Activated naive CD4-positive, alpha-beta T cell treated with anti-CD3 and anti-CD28 coated beads, Interleukin-2, amount 50 U/mL, for 72 hours (primary cell): ENCODE data around the gene RSF1. TPM values are rescaled to one million over a fixed set of nuclear protein-coding genes. Genes with fewer than 3 reads are reported as not detected.

Source experiments
- ATAC-seq, 2 donors: fragments of 150-1000 bp; cut with Tn5 transposase; 2 replicates each; pipeline ENCODE4 v1.10.0; 2021; ENCODE audit warnings: mild to moderate bottlenecking in 2 of 2, moderate library complexity in 2 of 2
- DNase-seq, 2 donors: peaks; one replicate each; pipeline ENCODE4 v3.0.0; 2021 to 2022; ENCODE audit warnings: low spot score in 2 of 2
- H3K27ac Mint-ChIP-seq, 2 donors: one replicate each; pipeline ENCODE4 v1.8.0; 2022; ENCODE audit warnings: mild to moderate bottlenecking in 2 of 2, mixed read lengths in 2 of 2
- H3K36me3 Mint-ChIP-seq, 2 donors: one replicate each; pipeline ENCODE4 v1.8.0; 2022; ENCODE audit warnings: mixed read lengths in 2 of 2
- H3K9me3 Mint-ChIP-seq, 2 donors: one replicate each; pipeline ENCODE4 v1.8.0; 2022; ENCODE audit warnings: mixed read lengths in 2 of 2
- total RNA-seq, 2 donors: library from RNA; stranded (reverse); gene quantifications; one replicate each; pipeline ENCODE4 v1.2.3, GENCODE V29; 2022

Gene RSF1
- total RNA-seq, 2 donors from 2014 or later = 51.2 to 65.3 TPM

DNA sequence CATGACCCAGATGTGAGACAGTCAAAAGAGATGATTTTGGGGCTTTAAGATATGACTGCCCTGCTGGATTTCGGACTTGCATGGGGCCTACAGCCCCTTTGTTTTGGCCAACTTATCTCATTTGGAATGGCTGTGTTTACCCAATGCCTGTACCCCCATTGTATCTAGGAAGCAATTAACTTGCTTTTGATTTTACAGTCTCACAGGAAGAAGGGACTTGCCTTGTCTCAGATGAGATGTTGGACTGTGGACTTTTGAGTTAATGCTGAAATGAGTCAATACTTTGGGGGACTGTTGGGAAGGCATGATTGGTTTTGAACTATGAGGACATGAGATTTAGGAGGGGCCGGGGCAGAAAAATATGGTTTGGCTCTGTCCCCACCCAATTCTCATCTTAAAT lies 88.4 kb downstream of the RSF1 start:
- ATAC-seq (no peak), DNase-seq (no peak)
- H3K36me3 Mint-ChIP-seq = peaks cover 38 to 49% of the 10 kb centered on the region in 2 donors
- no peak overlapping the region for H3K27ac Mint-ChIP-seq
- H3K9me3 Mint-ChIP-seq = peaks cover 11 to 20% of the 10 kb centered on the region in 2 donors

DNA sequence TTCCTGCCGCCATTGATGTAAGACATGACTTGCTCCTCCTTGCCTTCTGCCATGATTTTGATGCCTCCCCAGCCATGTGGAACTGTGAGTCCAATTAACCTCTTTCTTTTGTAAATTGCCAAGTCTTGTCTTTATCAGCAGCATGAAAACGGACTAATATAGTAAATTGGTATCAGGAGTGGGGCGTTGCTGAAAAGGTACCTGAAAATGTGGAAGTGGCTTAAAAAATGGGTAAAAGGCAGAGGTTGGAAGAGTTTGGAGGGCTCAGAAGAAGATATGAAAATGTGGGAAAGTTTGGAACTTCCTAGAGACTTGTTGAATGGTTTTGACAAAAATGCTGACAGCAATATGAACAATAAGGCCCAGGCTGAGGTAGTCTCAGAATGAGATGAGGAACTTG lies 89.7 kb downstream of the RSF1 start:
- no peak for ATAC-seq
- no peak overlapping the region for H3K27ac Mint-ChIP-seq

DNA sequence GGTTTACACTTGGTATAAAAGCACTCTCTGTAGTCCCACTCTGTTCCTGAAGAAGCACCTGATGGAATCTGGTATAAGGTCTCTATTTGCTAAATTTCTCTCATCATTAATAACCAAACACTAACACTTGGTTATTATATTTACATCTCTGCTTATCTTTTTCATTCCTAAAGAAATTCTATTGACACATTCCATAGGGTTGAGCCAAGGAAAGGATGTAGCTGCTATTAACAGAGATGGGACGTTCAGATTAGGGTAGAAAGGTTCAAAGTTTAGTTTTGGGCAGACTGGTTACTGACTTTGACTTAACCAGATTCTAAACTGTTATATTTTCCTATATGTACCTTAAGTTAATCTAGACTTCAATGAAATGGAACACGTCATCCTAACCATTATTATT lies 91.5 kb downstream of the RSF1 start:
- ATAC-seq = no peak

More for the DNA sequence above, 89.7 kb downstream of the RSF1 start:
- Mint-ChIP-seq H3K36me3 (peaks cover 30 to 40% of the 10 kb centered on the region in 2 donors), H3K9me3 (peaks cover 11 to 20% of the 10 kb centered on the region in 2 donors)
- DNase-seq = no peak

DNA sequence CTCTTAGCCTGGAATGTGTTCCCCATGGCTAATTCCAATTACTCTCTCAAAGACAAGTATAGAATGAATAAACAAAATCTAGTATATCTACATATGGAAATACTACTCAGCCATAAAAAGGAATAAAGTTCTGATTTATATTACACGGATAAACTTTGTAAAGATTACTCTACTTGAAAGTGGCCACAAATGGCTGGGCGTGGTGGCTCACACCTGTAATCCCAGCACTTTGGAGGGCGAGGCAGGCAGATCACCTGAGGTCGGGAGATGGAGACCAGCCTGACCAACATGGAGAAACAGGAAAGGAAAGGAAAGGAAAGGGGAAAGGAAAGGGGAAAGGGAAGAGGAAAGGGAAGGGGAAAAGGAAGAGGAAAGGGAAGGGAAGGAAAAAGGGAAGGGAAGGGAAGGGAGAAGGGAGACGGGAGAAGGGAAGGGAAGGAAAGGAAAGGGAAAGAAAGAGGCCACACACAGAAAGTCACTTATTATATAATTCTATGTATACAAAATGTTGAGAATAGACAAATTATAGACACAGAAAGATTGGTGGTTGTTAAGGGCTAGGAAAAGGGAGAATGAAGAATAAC lies 92.2 kb downstream of the RSF1 start:
- Mint-ChIP-seq H3K36me3 (peaks cover 25 to 39% of the 10 kb centered on the region in 2 donors), H3K27ac (no peak overlapping the region), H3K9me3 (peaks cover 11 to 16% of the 10 kb centered on the region in 2 donors)
- ATAC-seq (no peak), DNase-seq (no peak)

More for the DNA sequence above, 91.5 kb downstream of the RSF1 start:
- Mint-ChIP-seq H3K9me3 (peaks cover 11 to 16% of the 10 kb centered on the region in 2 donors), H3K27ac (no peak overlapping the region), H3K36me3 (peaks cover 25 to 39% of the 10 kb centered on the region in 2 donors)
- DNase-seq = no peak

DNA sequence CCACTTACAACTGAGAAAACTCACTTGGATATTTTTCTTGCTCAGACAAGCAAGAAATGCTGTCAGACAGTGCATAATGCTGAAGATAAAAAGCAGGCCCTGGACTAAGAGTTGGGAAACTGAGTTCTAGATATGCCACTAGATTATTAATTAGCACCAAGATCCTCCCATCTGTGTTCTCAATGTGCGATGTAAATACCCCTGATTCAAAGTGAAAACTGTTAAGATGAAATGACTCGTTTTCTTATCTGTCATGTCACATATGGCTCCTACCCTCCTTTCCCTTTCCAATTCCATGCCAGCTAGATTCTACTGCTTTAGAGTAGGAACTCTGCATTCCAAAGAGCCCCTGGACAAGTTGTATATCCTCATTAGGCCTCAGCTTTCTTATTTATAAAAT lies 94.0 kb downstream of the RSF1 start:
- peaks cover 15 to 25% of the 10 kb centered on the region in 2 donors for H3K36me3 Mint-ChIP-seq
- ATAC-seq = no peak
- DNase-seq = no peak
- H3K27ac Mint-ChIP-seq = no peak overlapping the region
- H3K9me3 Mint-ChIP-seq = peaks cover 6 to 11% of the 10 kb centered on the region in 2 donors

DNA sequence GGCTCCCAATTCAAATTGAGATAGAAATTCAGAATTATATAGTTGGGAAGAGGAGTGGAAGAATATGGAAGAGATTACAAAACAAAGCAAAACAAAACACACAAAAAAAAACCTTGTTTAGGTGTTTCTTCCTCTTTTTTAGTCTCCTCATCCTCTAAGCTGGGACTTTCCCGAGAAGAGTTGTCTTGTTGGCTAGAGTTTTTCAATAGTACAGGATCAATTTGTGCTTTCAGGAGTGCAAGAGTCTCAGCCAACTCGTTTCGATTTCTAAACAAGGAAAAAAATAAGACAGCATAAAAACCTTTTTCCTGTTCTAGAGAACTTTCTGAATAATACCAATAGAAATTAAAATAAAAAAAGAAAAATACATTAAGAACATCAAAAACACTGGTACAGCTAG lies 95.1 kb downstream of the RSF1 start:
- no peak for ATAC-seq
- Mint-ChIP-seq H3K36me3 (peaks cover 4 to 15% of the 10 kb centered on the region in 2 donors), H3K27ac (no peak overlapping the region), H3K9me3 (peaks cover 0 to 3% of the 10 kb centered on the region in 2 donors)
- DNase-seq = no peak

DNA sequence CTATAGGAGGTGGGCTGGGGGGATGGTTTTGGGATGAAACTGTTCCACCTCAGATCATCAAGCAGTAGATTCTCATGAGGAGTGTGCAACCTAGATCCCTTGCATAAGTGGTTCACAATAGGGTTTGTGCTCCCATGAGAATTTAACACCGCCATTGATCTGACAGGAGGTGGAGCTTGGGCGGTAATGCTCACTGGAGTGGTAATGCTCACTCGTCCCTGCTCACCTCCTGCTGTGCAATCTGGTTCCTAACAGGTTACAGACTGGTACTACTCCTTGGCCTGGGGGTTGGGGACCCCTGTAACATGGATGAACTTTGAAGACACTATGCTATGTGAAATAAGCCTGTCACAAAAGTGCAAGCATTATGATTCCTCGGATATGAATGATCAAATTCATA lies 95.9 kb downstream of the RSF1 start:
- Mint-ChIP-seq H3K36me3 (peaks cover 4 to 12% of the 10 kb centered on the region in 2 donors), H3K9me3 (no peaks in the 10 kb centered on the region), H3K27ac (peak overlapping the region in 1 of 2 donors; percentile 27)
- DNase-seq = no peak
- ATAC-seq = no peak

DNA sequence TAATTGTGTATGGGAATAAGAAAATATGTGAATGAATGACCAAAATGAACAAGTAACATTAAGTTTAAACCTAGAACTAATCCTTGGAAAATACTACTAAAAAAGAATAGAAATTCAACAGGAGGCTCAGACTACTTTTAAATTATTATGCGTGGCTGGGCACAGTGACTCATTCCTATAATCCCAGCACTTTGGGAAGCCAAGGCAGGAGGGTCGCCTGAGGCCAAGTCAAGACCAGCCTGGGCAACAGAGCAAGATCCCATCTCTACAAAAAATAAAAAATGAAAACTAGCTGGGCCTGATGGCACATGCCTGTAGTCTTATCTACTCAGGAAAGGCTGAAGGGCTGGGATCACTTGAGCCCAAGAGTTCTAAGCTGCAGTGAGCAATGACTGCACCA lies 97.5 kb downstream of the RSF1 start:
- DNase-seq (no peak), ATAC-seq (no peak)
- no peaks in the 10 kb centered on the region for H3K9me3 Mint-ChIP-seq
- no peak overlapping the region for H3K27ac Mint-ChIP-seq
- peaks cover 12 to 23% of the 10 kb centered on the region in 2 donors for H3K36me3 Mint-ChIP-seq

DNA sequence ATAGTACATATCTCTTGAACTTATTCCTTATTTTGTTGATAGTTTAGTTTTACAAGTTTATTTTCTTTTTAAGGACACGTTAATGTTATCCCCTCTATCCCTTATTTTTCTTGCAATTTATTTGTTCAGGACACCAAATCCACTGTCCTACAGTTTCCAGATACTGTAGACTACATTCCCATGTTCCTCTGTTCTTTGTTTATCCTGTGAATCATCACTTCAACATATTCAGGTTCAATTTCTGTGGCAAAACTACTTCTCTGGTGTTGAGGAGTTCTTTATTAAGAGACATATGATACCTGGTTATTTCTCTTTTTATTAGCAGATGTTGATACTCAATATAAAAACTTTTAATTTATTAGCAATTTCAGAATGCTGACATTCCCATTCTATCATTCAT lies 110.2 kb downstream of the RSF1 start:
- H3K27ac Mint-ChIP-seq = no peak overlapping the region
- H3K36me3 Mint-ChIP-seq = peaks cover 7 to 23% of the 10 kb centered on the region in 2 donors
- DNase-seq (no peak), ATAC-seq (no peak)
- H3K9me3 Mint-ChIP-seq = no peaks in the 10 kb centered on the region

DNA sequence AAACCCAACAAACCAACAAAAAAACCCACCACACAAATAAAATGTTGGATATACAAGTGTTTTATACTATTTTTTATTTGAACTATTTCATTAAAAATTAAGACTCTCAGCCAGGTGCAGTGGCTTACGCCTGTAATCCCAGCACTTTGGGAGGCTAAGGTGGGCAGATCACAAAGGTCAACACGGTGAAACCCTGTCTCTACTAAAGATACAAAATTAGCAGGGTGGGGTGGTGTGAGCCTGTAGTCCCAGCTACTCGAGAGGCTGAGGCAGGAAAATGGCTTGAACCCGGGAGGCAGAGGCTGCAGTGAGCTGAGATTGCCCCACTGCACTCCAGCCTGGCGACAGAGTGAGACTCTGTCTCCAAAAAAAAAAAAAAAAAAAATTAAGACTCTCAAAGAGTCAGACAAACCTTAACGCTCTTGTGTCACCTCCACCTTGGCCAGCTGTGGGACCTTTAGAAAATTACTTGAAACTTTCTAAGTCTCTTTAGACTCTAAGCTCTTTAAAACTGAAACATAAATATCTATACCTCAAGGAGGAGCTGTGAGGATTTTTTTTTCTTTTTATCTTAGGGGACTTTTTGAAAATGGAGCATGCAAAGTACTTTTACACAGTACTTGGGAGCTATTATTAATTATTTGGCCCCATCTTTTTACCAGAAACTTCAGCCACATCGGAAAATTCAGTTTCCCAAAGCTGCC lies 114.5 kb downstream of the RSF1 start:
- H3K9me3 Mint-ChIP-seq = no peaks in the 10 kb centered on the region
- peak overlapping the region; percentile 56 to 65 for H3K27ac Mint-ChIP-seq
- ATAC-seq = peak in 1 of 2 donors; percentile 40
- H3K36me3 Mint-ChIP-seq = peaks cover 8 to 18% of the 10 kb centered on the region in 2 donors
- DNase-seq = no peak

DNA sequence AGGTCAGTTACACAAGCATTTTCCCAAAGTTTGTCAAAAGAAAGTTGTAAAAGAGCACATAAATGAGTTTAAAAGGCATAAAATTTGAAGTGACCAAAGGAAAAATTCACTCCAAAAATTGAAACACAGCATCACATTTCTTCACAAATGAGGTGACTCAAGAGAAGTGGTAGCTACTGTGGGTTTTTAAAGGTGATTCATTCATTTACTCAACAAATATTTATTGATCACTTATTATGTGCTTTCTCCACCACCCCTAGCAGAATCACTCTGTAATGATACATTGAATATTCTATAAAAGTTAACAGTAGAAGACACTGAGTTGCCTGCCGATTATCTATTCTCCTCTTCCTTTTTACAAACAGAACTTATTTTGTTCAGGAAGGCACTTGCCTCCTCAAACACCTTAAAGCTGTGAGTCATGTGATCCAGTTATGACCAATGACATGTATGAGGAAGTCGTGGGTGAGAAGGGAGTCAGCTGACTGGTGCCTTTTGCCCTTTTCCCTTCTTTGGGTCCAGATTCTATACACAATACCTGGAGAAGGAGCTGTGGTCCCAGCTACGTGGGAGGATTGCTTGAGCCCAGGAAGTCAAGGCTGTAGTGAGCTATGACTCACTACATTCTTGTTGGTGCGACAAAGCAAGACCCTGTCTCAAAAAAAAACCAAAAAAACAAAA lies 115.2 kb downstream of the RSF1 start:
- Mint-ChIP-seq H3K36me3 (peaks cover 8 to 18% of the 10 kb centered on the region in 2 donors), H3K27ac (peak overlapping the region; percentile 56 to 65), H3K9me3 (no peaks in the 10 kb centered on the region)
- DNase-seq = peak in 1 of 2 donors; percentile 13
- ATAC-seq = peak; percentile 86 to 92

DNA sequence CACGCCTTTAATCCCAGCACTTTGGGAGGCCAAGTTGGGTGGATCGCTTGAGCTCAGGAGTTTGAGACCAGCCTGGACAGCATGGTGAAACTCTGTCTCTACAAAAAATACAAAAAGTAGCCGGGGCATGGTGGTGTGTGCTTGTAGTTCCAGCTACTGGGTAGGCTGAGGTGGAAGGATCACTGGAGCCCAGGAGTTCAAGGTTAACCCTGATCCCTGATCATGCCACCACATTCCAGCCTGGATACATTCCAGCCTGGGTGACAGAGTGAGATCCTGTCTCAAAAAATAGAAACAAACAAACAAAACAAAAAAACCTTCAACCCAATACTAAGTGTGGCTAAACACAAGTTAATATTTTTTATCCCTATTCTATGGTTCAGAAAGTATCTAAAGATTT lies 116.5 kb downstream of the RSF1 start:
- ATAC-seq = no peak
- Mint-ChIP-seq H3K36me3 (peaks cover 8 to 18% of the 10 kb centered on the region in 2 donors), H3K27ac (no peak overlapping the region)

DNA sequence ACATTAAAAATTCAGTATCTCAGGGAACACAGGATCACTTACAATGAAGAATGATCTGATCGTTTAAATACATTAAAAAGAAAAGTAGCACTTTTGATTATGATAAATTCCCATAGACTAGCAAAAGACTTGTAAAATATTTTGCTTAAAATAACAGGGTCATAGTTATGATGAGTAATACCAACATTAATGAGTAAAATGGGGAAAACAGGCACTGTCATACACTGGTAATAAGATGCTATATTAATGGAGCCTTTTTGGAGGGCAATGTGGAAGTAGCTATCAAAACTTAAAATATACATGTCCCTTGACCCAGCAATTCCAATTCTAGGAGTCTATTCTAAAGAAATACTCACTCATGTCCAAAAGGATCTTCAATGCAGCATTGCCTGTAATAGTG lies 121.1 kb downstream of the RSF1 start:
- Mint-ChIP-seq H3K36me3 (peaks cover 8 to 12% of the 10 kb centered on the region in 2 donors), H3K27ac (no peak overlapping the region), H3K9me3 (no peaks in the 10 kb centered on the region)
- ATAC-seq (no peak), DNase-seq (no peak)

More for the DNA sequence above, 116.5 kb downstream of the RSF1 start:
- H3K9me3 Mint-ChIP-seq = no peaks in the 10 kb centered on the region
- DNase-seq = no peak

DNA sequence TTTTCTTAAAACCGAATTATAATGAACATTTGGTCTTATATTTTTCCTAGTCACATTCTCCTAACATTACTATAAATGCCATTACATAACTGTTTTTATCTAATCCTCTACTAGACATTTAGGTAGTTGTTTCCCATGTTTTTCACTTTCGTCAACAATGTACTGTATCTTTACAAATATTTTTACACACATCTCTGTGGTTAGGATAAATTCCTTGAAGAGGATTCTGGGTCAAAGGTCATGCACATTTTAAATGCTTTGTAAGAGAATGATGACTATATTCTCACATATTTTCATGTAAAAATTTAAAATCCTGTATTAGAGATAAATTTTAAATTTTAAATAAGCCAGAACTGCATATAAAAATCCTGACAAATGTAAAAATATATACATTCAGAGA lies 121.6 kb downstream of the RSF1 start:
- no peak for ATAC-seq
- Mint-ChIP-seq H3K36me3 (peaks cover 8 to 12% of the 10 kb centered on the region in 2 donors), H3K9me3 (no peaks in the 10 kb centered on the region), H3K27ac (no peak overlapping the region)
- no peak for DNase-seq

DNA sequence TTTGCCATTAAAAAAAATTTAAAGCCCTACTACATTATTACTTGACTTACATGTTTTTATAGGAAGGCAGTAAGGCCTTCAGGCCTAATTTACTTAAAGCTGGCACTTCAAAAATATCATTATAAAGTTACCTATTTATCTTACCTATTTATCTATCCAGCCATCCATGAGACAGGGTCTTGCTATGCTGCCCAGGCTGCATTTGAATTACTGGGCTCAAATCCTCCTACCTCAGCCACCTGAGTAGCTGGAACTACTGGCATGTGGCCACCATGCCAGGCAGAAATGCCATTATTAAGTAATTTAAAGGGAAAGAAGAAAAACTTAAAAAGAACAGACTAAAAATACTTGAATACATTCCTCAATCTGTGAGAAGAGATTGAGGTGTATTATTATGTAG lies 122.7 kb downstream of the RSF1 start:
- Mint-ChIP-seq H3K27ac (no peak overlapping the region), H3K9me3 (no peaks in the 10 kb centered on the region), H3K36me3 (peaks cover 8 to 12% of the 10 kb centered on the region in 2 donors)
- DNase-seq = no peak
- no peak for ATAC-seq

DNA sequence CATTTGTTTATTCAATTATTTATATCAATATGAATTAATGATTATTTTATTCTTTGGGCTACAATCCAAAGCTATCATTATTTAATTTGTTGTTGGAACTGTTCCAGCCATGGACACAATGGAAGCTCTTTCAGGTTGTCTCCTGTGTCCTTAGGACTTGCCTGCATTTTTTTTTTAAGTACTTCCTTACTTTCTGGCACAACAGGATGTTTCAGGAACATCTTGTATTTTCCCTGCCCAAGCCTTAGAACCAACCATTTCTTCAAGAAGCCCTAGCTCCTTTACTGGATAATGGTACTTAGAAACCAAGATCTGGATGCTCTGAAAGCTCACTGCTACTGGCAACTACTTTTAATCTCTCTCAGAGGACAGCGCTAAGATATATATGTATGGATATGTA lies 125.1 kb downstream of the RSF1 start:
- DNase-seq (no peak), ATAC-seq (no peak)
- Mint-ChIP-seq H3K9me3 (no peaks in the 10 kb centered on the region), H3K27ac (no peak overlapping the region), H3K36me3 (peaks cover 0 to 5% of the 10 kb centered on the region in 2 donors)

DNA sequence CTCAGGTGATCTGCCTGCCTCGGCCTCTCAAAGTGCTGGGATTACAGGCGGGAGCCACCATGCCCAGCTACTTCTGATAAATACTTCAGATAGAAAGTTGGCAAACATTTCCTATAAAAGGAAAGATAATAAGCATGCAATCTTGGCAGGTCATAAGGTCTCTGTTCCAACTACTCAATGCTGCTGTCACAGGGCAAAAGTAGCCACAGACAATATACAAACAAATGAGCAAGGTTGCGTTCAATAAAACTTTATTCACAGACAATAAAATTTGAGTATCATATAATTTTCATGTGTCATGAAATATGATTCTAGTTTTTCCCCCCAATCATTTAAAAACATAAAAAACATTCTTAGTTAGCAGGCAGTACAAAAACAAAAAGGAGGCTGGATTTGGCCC lies 129.9 kb downstream of the RSF1 start:
- no peak for ATAC-seq
- H3K36me3 Mint-ChIP-seq = peaks cover 0 to 5% of the 10 kb centered on the region in 2 donors
- no peaks in the 10 kb centered on the region for H3K9me3 Mint-ChIP-seq
- no peak for DNase-seq
- peak overlapping the region in 1 of 2 donors; percentile 24 for H3K27ac Mint-ChIP-seq
